HG02571 (cell line): ENCODE measurements around the gene AIF1L.
"Not testable (repeated sequence)": the region's sequence is repeated elsewhere in the genome, so short reads cannot be mapped to it uniquely, and the experiment has no call there.

ENCODE experiments used
- ATAC-seq: cut with Tn5 transposase; IDR thresholded peaks from one replicate; pipeline ENCODE4 v1.9.1; 2021; ENCODE audit warnings: mild to moderate bottlenecking, moderate library complexity; ENCODE audit not compliant: unreplicated experiment

AIF1L gene

DNA sequence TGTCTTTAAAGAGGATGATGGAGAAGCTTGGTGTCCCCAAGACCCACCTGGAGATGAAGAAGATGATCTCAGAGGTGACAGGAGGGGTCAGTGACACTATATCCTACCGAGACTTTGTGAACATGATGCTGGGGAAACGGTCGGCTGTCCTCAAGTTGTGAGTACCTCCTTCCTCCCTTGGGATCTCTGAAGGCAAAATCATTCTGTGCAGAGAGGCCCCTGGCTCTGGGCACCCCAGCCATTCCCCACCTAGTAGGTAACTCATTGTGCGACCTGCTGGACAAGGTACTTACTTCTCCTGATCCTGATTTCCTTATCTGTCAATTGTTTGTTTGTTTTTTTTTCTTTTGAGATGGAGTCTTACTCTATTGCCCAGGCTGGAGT is 21.4 kb downstream of the AIF1L start:
- no peak for ATAC-seq

DNA sequence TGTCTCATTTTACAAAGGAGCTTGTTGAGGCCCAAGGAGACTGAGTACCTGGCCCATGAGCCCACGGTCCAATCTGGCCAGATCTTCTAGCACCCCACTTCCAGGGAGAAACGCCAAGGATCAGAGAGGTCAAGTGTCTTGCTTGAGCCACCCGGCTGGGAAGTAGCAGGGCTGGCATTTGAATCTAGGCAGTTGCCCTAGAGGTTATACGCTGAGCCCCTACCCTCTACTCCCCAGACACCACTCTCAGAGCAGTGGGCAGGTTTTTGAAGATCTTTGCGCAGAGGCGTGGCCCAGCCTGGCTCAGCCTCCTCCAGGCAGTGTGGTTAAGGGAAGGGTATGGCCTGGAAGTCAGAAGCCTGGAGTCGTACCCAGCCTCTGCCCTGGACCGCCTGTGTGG is 23.3 kb downstream of the AIF1L start:
- no peak for ATAC-seq

DNA sequence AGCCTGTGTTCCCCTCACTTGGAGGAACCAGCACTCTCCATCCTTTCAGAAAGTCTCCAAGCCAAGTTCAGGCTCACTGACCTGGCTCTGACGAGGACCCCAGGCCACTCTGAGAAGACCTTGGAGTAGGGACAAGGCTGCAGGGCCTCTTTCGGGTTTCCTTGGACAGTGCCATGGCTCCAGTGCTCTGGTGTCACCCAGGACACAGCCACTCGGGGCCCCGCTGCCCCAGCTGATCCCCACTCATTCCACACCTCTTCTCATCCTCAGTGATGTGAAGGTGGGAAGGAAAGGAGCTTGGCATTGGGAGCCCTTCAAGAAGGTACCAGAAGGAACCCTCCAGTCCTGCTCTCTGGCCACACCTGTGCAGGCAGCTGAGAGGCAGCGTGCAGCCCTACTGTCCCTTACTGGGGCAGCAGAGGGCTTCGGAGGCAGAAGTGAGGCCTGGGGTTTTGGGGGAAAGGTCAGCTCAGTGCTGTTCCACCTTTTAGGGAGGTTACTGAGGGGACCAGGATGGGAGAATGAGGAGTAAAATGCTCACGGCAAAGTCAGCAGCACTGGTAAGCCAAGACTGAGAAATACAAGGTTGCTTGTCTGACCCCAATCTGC is 24.4 kb downstream of the AIF1L start:
- no peak for ATAC-seq

DNA sequence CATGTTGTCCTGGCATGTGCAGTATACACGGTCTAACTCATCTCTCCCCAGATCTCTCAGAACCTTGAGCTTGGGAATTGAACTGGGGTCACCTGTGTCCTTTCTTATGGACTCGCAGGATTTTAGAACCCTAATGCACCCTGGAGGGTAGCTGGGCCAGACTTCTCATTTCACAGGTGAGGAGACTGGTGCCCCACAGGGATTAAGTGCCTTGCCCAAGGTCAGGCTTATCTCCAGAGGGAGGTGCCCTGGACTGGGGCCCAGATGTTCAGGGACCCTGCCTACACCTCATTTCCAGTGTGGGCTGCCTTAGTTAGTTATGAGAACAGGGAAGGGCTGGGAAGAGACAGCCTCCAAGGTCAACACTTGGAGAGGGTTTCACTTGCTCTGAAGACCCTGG is 25.0 kb downstream of the AIF1L start:
- no peak for ATAC-seq

DNA sequence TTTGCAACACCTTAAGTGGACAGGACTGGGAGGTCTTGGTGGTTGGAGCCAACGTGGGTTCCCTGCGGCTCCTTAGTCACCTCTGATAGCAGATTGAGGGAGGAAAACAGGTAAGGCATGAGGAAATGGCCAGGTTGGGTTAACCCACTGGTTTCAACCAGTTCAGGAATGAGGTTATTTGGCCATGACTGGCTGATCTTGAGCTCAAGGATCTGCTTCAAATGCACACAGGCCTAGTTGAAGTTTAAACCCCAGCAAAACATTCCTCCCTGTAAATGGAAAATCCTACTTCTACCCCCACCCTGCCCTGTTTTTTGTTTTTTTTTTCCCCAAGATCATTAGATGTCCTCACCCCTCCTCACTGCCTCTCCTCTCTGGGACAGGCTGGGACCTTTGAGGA is 25.8 kb downstream of the AIF1L start:
- no peak for ATAC-seq

DNA sequence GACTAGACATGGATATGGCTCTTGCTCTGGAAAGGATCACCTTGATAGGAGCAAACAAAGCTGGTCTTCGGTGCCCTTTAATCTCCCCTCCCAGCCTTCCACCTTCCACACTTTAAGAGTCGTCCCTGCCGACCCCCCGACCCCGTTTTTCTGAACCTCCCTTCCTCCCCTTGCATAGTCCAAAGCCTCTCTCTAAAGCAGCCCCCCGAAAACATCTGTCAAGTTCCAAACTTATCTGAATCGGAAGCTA is 28.6 kb downstream of the AIF1L start:
- ATAC-seq, result peak; percentile 4

DNA sequence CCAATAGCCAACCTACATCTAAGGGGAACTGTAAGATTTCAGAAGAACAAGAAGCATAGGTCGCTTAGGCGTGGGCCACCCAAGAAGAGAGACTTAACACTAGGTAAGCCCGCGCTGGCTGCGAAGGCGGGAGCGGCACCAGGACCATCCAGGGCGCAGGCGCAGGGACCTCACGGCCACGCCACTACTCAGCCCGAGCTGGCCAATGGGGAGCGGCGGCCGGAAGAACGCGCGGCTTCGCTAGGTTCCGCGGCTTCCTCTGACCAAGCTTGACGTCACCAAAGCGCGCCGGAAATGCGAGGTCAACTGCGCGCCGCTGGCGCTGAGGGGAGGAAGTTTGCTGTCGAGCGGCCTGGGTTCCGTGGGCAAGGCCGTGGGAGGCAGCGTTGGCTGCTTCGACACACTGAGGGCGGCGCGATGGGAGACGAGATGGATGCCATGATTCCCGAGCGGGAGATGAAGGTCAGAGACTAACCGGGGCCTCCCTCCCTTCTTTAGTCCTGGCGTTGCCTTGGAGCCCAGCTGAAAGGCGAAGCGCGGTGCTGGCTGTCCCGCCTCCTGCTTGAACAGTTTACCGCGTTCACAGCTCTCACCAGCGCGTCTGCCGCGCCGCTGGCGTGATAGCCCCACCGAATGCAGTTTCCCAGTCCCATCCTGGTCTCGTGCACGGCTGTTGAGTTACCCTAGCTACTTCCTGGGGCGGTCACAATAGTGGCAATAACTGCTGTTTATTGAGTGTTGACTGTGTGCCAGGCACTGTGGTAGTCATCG is 29.1 kb downstream of the AIF1L start, which contains the start of gene NUP214:
Gene NUP214 (plus strand): TSS at position 299 of the 771 bp plus-strand sequence. CDS start 119 bp downstream, at position 418.
- ATAC-seq, result peak; percentile 85

DNA sequence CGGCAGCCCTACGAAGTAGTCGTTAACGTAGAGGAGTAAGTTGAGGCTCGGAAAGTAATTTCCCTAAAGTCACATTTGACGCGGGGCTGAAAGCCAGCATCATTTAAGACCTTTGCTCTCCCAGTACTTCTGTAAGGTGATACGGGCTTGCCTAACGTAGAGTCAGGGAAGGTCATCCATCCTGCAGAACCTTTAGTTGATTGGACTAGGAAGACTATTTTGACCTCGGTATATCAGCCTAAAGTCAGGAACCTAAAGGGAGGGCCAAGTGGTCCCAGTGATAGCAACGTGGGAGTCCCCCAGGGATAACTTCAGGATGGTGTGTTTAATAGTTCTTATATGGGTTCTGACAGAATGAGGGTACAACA is 29.7 kb downstream of the AIF1L start:
- no peak for ATAC-seq

DNA sequence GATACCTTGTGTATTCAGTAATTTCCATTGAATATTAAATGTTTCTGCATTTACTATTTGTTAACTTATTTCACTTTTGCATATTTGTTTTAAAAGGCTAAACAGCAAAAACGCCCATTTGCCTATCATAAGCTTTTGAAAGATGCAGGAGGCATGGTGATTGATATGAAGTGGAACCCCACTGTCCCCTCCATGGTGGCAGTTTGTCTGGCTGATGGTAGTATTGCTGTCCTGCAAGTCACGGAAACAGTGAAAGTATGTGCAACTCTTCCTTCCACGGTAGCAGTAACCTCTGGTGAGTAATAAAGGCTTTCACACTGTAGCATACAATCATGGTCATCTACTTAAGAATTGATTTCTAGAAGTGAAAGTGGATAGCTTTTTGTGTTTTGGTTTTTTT is 32.9 kb downstream of the AIF1L start:
- no peak for ATAC-seq

DNA sequence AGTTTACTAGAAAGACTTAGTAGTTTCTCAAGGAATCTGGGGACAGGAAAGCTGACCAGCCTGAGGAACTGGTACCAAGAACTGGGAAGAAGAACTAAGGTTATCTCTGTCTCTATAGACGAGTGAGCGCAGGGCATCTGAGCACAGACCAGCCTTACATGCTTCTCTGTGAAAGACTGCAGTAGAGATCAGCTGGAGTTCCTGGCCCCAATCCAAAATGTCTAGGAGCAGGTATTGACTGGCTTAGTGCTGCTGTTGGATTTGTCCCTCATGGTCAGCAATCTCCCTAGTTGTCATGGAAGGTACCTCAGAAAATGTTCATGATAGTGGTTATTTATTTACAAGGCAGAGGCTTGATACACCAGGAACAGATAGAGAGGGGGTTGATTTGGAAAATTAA is 42.3 kb downstream of the AIF1L start:
- no peak for ATAC-seq

DNA sequence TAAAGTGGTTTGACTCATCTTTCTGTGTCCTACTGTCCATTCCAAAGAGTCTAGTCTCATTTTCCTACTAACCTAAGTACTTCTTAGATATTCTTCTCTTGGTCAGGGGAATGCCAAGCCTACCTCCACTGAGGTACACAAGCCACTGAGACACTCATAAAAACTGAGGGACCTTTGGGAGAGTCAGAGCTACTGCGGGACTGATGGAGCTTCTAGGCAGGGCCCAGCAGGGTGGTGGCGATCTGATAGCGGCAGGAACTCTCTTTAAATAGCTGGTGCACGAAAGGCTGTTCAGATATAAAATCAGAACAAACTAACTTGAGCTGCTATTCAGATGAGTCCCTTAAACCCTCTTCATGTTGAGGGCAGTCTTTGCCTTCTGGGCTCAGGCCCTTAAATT is 43.8 kb downstream of the AIF1L start:
- ATAC-seq, result no peak

DNA sequence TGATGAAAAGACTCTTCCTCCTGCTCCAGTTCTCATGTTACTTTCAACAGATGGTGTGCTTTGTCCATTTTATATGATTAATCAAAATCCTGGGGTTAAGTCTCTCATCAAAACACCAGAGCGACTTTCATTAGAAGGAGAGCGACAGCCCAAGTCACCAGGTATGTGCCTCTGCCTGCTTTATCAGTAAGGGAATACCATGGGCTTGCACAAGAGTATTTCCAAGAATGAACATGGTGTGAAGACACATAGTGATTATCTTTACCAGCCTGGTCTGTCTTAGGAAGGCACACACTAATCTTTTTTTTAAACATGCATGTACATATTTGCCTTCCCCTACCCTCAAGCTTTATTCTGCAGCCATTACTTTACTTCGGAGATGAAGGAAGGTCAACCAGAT is 44.2 kb downstream of the AIF1L start:
- ATAC-seq, result no peak

DNA sequence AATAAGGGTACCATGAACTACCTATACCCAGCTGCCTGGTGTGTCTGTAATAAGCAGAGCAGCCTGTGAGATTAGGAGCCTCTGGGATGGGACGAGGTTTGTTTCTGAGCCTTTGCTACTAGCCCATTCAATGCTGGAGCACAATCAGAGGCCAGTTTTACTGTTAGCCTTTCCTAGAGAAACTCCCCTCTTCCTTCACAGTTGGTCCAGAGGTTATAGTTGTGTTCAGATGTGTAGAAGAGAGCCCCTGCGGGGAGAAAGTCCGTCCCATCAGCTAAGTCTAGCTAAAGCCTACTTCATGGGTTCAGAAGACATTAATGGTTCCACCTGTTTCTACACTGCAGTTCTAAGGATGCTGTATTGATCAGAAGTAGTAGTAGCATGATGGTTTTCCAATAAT is 45.8 kb downstream of the AIF1L start:
- no peak for ATAC-seq

DNA sequence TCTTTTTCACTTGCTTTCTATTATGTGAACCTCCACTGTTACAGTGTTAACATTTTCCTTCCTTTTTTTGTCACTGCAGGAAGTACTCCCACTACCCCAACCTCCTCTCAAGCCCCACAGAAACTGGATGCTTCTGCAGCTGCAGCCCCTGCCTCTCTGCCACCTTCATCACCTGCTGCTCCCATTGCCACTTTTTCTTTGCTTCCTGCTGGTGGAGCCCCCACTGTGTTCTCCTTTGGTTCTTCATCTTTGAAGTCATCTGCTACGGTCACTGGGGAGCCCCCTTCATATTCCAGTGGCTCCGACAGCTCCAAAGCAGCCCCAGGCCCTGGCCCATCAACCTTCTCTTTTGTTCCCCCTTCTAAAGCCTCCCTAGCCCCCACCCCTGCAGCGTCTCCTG is 47.9 kb downstream of the AIF1L start:
- ATAC-seq, result no peak

DNA sequence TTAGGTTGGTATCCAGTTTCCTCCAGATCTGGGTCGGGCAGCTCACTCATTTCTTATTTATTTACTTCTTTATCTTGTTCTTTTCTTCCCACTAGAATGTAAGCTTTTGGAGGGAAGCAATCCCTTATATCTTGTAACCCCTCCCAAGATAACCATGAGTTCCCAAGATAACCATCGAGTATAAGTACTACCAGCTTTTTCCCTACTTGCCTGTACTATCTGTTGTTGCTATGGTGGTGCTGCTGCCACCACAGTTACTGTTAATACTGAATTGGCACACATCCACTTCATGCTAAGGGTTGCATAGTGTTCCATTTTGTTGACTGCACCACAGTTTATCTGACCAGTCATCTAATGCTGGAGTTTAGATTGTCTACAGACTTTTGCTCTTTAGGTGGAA is 48.9 kb downstream of the AIF1L start:
- no peak for ATAC-seq

DNA sequence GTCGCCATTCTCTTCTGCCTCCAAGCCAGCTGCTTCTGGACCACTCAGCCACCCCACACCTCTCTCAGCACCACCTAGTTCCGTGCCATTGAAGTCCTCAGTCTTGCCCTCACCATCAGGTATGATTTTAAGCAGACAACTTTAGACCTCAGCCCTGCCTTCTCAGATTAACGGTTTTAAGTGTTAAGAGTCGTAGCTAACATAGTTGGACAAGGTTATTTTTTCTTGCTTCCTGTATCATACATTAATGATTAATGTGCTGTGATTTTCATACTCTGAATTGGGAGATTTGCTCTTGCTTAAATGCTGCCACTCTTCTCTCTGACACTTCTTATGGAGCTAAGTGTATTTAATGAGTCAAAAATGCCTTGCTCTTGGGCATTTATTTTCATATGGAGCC is 49.9 kb downstream of the AIF1L start:
- no peak for ATAC-seq

DNA sequence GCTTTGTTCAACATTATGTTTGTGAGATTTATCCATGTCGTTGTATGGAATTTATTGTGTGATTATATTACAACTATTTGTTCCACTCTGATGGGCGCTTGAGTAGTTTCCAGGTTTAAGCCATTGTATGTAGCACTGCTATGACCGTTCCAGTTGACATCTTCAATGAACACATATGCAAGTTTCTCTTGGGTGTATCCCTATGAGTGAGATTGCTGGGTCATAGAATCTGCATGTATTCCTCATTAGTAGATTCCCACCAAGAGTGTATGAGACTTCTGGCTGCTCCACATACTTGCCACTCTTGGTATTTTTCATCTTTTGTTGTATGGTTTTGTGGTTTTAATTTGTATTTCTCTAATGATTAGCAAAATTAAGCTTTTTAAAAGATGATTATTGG is 51.9 kb downstream of the AIF1L start:
- ATAC-seq, result no peak

DNA sequence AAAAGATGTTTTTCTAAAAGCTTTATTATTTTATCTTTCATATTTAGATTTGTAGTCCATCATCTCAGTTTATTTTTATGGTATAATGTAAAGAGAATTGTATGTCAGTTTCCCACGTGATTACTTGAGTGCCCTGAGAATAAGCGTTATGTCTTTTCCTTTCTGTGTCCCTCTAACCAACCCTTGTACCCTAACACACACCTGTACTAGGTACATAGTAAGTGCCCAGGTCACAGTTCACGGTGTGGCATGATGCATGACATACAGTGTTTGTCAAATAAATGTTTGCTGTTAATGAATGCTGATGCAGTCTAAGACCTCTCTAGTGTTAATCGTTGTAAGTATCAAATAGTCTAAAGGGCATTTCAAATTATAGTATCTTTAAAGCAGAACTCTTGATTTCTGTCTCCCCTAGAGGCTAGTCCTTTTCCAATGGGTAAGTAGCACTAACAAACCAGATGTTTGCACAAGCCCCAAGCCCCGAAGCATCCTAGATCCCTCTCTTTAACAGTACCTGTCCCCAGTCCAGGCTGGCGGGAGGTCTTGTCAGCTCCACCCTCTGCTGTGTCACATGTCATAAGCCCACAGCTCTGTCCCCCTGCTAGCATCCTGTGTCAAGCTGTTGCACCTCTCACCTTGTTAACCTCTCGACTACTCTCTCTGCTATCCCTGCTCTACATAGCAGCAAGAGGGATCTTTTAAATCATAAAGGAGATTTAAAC is 52.8 kb downstream of the AIF1L start:
- ATAC-seq, result no peak

DNA sequence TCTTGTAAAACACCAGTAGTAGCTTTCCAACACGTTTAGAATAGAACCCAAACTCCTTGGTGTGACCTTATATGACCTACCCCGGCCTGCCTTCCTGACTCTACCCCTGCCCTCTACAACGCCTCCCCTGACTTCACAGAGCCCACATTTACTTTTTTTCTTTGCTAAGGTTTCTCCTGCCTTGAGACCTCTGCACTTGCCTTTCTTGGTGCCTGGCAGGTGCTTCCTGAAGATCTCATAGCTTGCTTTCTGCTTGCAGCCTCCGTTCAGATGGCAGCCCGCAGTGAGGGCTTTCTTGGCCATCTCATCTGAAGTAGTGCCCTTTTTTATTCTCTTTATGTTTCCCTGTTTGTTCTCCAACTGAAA is 53.3 kb downstream of the AIF1L start:
- no peak for ATAC-seq

DNA sequence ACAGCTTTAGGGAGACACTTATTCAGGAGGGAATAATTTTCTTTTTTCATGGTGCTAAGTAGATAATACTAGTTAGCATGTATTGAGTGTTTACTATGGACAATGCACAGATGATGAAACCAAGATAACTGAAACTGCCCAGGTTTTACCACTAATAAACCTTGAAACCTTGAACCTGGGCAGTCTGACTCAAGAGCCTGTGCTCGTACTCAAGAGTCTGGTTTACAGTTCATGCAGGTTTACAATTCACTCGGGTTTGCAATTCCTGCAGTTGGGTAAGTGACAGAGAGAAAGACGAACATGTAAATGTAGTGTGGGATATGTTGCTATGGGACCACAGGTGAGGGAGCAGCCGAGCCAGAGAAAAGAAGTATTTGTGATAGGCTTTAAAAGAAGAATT is 57.3 kb downstream of the AIF1L start:
- no peak for ATAC-seq

DNA sequence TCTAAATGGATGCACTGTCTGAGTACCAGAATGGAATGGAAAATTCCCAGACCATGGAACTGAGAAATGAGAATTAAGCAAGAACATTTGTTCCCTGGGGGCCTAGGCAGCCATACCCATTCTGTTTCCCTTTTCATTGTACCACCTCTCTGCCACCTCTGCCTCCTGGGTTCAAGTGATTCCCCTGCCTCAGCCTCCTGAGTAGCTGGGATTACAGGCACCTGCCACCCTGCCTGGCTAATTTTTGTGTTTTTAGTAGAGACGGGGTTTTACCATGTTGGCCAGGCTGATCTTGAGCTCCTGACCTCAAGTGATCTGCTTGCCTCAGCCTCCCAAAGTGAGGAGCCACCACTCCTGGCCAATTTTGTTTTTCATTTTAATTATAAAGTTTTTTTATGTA is 62.3 kb downstream of the AIF1L start:
- not testable (repeated sequence) for ATAC-seq

DNA sequence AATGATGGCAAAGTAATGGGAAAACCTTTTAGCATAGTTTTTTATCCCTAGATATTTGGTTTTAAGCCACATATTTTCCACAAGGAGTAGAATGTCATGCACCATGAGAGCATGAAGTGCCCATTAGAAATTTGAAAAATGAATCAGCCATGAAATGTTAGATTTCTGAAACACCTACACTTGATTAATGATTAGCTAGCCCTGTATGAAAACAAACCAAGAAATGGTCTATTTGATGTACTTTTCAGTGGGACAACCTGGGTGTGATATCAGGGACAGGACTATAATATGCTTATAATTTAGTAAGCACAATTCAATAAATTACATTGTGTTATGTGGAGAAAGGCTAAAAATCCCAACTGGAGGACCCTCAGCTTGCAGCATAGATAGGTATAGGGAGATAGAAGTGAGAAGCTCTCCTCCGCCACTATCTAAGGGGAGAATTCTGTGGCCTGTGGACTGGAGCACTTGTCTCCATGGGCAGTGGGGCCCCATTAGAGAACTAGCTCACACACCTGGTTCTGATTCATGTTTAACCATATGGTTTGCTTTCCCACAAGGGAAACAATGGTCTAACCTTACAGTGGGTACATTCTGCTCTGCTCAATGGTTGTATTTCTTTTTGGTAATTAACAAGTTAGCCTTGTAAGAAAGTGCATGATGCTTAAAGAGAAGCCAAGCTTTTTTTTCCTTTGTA is 64.2 kb downstream of the AIF1L start:
- ATAC-seq, result no peak
